ENCODE results near the gene BAHCC1.

BAHCC1 gene

DNA sequence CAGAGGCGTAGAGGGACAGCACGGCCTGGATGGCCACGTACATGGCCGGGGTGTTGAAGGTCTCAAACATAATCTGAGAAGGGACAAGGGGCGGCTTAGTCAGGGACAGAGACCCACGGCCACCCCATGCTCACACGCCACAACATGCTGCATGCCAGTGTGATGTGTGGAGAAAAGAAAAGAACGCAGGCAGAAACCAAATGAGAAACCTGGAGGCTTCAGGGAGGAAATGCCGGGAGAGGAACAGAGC lies 116.2 kb downstream of the BAHCC1 start:
- H3K9me3 ChIP-seq (ENCODE audit: control extremely low read depth in 1 of 5, control insufficient read depth in 4 of 5, insufficient read depth in 2 of 5, low read depth in 1 of 5, low read length in 4 of 5) = no peaks in the 10 kb centered on the region
- H3K27me3 ChIP-seq (replicated peaks in 2 of 5; ENCODE audit: control insufficient read depth in 4 of 5, insufficient read depth in 5 of 5, low read length in 4 of 5) = no peaks in the 10 kb centered on the region
- ChIA-PET CTCF (interaction anchor here (1.1 to 2.0 kb wide), 3 partner anchors 13 to 205 kb away, joined by 3 to 6 read pairs (median 3); no protein-coding TSS in a partner anchor), POLR2A (interaction anchor here (0.6 to 2.5 kb wide), 2 partner anchors 14 to 313 kb away, joined by 4 to 6 read pairs; no protein-coding TSS in a partner anchor)
- H3K4me3 ChIP-seq (ENCODE audit: control insufficient read depth in 1 of 7, extremely low read depth in 1 of 7, insufficient read depth in 4 of 7, low read depth in 2 of 7, low read length in 6 of 7) = peak overlapping the region; percentile 67 to 94 (median 90)
- no peak for DNase-seq
- peak overlapping the region; percentile 40 to 79 for H3K27ac ChIP-seq (ENCODE audit: insufficient read depth in 1 of 2, low read depth in 1 of 2, low read length in 2 of 2, poor library complexity in 1 of 2, severe bottlenecking in 2 of 2)
- WGBS (ENCODE audit: insufficient coverage) = 8% methylated on average over 9 of the region's 9 CpGs
- H3K4me1 ChIP-seq (ENCODE audit: control extremely low read depth in 1 of 4, control insufficient read depth in 4 of 4, insufficient read depth in 4 of 4, low read length in 3 of 4) = peaks cover 4 to 62% (median 57%) of the 10 kb centered on the region in 4 experiments
- peaks cover 0 to 36% (median 25%) of the 10 kb centered on the region in 4 experiments for H3K36me3 ChIP-seq (ENCODE audit: control insufficient read depth in 4 of 4, insufficient read depth in 4 of 4, low read length in 3 of 4)

DNA sequence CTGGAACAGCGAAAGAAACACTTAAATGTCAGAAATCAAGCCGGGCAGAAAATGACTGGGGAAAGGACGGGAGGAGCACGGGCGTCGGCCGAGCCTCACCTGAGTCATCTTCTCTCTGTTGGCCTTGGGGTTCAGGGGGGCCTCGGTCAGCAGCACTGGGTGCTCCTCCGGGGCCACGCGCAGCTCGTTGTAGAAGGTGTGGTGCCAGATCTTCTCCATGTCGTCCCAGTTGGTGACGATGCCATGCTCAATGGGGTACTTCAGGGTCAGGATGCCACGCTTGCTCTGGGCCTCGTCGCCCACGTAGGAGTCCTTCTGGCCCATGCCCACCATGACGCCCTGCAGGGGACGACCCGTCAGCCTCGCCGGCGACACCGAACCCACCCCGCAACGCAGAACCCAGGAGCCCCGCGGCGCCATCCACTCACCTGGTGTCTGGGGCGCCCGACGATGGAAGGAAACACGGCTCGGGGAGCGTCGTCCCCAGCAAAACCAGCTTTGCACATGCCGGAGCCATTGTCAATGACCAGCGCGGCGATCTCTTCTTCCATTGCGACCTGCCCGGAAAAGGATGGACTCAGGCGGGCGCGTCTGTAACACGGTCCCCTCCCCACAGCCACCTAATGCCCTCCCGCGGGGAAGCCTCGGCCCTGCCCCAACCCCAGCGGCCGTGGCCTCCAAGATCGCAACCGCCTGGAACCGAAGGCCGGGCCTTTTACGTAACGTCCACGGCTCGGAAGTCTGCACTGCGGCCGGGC lies 116.7 kb downstream of the BAHCC1 start:
- CTCF ChIA-PET = interaction anchor here (1.1 to 2.0 kb wide), 2 partner anchors 14 to 27 kb away, joined by 3 to 6 read pairs; no protein-coding TSS in a partner anchor
- no peak for DNase-seq
- peaks cover 4 to 62% (median 57%) of the 10 kb centered on the region in 4 experiments for H3K4me1 ChIP-seq (ENCODE audit: control extremely low read depth in 1 of 4, control insufficient read depth in 4 of 4, insufficient read depth in 4 of 4, low read length in 3 of 4)

DNA sequence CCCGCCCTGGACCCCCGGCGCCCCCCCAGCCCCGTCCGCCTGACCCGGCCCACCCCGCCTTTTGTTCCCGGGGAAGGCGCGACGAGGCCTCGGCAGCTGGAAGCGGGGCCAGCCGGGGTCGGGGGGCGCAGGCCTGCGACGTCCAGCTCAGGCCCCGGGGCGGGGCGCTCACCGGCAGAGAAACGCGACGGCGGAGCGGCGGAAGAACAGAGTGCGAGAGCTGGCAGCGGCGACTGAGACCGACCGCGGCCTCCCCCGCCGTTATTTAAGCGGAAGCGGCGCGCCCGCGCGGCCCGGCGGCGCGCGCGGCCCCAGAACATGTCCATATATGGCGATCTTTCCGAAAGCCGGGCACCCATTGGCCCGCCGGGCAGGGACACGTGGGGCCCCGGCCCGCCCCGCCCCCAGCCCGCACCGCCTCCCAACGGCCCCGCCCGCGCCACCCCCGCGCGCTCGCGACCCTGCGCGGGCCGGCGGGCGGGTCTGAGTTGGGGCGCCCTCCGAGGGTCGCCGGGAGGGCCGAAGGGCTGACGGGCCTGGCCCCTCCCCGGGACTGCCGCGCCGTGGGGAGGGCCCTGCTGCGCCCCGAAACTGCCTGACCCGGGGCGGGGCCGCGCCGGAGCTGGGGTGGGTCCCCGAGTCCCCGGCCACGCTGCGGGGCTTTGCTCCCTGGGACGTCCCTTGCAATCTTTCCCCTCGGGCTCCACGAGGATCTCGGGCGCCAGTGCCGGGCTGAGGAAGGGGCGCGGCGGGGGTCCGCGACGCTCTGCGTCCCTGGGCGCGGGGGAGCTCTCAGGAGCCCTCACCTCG lies 117.5 kb downstream of the BAHCC1 start, which contains the start of gene ACTG1:
Gene ACTG1 (minus strand): TSS at position 238 of the 810 bp plus-strand sequence. CDS start 445 bp downstream, outside the sequence.
- CTCF ChIA-PET = interaction anchor here (0.6 to 2.0 kb wide), 3 partner anchors 11 to 142 kb away, joined by 3 to 6 read pairs (median 5); no protein-coding TSS in a partner anchor
- H3K4me1 ChIP-seq (ENCODE audit: control extremely low read depth in 1 of 4, control insufficient read depth in 4 of 4, insufficient read depth in 4 of 4, low read length in 3 of 4) = peaks cover 4 to 62% (median 58%) of the 10 kb centered on the region in 4 experiments

More for the DNA sequence above, 116.7 kb downstream of the BAHCC1 start:
- POLR2A ChIA-PET = interaction anchor here (0.6 to 2.8 kb wide), 5 partner anchors 14 to 314 kb away, joined by 3 to 10 read pairs (median 4); partner anchors contain the start of gene BAHCC1
- no peaks in the 10 kb centered on the region for H3K27me3 ChIP-seq (replicated peaks in 2 of 5; ENCODE audit: control insufficient read depth in 4 of 5, insufficient read depth in 5 of 5, low read length in 4 of 5)
- H3K36me3 ChIP-seq (ENCODE audit: control insufficient read depth in 4 of 4, insufficient read depth in 4 of 4, low read length in 3 of 4) = peaks cover 0 to 36% (median 25%) of the 10 kb centered on the region in 4 experiments
- peak overlapping the region; percentile 40 to 79 for H3K27ac ChIP-seq (ENCODE audit: insufficient read depth in 1 of 2, low read depth in 1 of 2, low read length in 2 of 2, poor library complexity in 1 of 2, severe bottlenecking in 2 of 2)
- H3K4me3 ChIP-seq (ENCODE audit: control insufficient read depth in 1 of 7, extremely low read depth in 1 of 7, insufficient read depth in 4 of 7, low read depth in 2 of 7, low read length in 6 of 7) = peak overlapping the region; percentile 67 to 94 (median 90)
- H3K9me3 ChIP-seq (ENCODE audit: control extremely low read depth in 1 of 5, control insufficient read depth in 4 of 5, insufficient read depth in 2 of 5, low read depth in 1 of 5, low read length in 4 of 5) = no peaks in the 10 kb centered on the region
- WGBS (ENCODE audit: insufficient coverage) = under 1% methylated on average over 52 of the region's 62 CpGs

DNA sequence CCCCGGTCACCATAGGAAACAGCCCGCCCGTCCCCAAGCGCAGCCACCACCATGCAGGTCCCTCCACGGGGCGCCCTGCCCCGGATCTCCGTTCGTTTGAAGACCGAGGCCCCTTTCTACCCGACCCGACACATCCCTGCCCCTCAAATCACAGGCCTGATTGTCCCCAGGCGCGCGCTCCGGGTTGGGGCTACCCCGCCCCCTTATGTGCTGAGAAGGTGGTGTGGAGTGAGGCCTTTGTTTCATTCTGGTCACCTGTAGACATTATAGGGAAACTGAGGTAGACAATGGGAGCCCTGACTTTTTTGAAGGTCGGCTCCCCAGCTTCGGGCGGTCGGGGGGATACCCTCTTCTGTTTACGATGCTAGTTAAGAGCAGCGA lies 118.1 kb downstream of the BAHCC1 start:
- CTCF ChIA-PET = no interaction called here
- H3K9me3 ChIP-seq (ENCODE audit: control extremely low read depth in 1 of 5, control insufficient read depth in 4 of 5, insufficient read depth in 2 of 5, low read depth in 1 of 5, low read length in 4 of 5) = no peaks in the 10 kb centered on the region

More for the DNA sequence above, 117.5 kb downstream of the BAHCC1 start, which contains the start of gene ACTG1:
- POLR2A ChIA-PET = interaction anchor here (0.7 to 2.8 kb wide), 6 partner anchors 14 to 118 kb away, joined by 3 to 10 read pairs (median 4); partner anchors contain the start of gene BAHCC1
- H3K36me3 ChIP-seq (ENCODE audit: control insufficient read depth in 4 of 4, insufficient read depth in 4 of 4, low read length in 3 of 4) = peaks cover 0 to 36% (median 25%) of the 10 kb centered on the region in 4 experiments
- H3K4me3 ChIP-seq (ENCODE audit: control insufficient read depth in 1 of 7, extremely low read depth in 1 of 7, insufficient read depth in 4 of 7, low read depth in 2 of 7, low read length in 6 of 7) = peak within 1 kb of the TSS; percentile 67 to 94 (median 90)
- no peaks in the 10 kb centered on the region for H3K9me3 ChIP-seq (ENCODE audit: control extremely low read depth in 1 of 5, control insufficient read depth in 4 of 5, insufficient read depth in 2 of 5, low read depth in 1 of 5, low read length in 4 of 5)
- no peaks in the 10 kb centered on the region for H3K27me3 ChIP-seq (replicated peaks in 2 of 5; ENCODE audit: control insufficient read depth in 4 of 5, insufficient read depth in 5 of 5, low read length in 4 of 5)
- H3K27ac ChIP-seq (ENCODE audit: insufficient read depth in 1 of 2, low read depth in 1 of 2, low read length in 2 of 2, poor library complexity in 1 of 2, severe bottlenecking in 2 of 2) = peak within 1 kb of the TSS; percentile 40 to 79
- peak; percentile 88 to 95 (median 94) for DNase-seq
- WGBS (ENCODE audit: insufficient coverage) = under 1% methylated on average over 95 of the region's 111 CpGs

DNA sequence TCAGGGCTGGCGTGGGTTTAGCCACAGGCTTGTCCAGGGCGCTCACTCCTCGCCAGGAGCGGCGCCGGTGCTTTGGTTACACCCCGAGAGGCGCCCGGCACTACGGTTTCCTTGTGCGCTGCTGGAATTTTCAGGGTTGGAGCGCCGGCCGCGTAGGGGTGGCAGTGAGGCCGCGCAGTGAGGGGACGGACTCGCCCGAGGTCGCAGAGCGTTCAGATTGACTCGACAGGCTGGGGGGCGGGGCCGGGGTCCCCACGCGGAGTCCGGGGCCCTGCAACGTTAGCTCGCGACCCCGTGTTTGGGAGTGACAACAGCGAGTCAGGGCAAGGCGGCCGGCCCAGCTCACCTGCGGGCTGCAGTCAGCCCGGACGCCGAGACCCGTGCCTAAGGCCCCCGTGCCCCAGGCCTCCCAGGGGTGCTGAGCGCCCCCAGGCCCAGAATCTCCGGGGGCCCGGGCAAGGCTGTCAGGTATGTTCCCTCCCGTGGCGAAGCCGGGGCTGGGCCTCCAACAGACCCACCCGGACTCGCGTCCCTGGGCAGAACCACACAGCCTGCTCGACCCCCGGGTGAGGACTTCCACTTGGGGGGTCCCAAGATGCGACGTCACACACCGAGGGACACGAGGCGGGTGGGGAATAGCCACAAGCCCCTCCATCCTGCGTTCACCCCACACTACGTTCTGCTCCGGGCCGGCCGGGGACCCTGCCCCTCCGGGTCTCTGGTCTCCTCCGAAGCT lies 118.7 kb downstream of the BAHCC1 start:
- WGBS (ENCODE audit: insufficient coverage) = under 1% methylated on average over 57 of the region's 64 CpGs
- peak overlapping the region in 1 of 2 experiments; percentile 66 for H3K27ac ChIP-seq (ENCODE audit: insufficient read depth in 1 of 2, low read depth in 1 of 2, low read length in 2 of 2, poor library complexity in 1 of 2, severe bottlenecking in 2 of 2)
- no peaks in the 10 kb centered on the region for H3K9me3 ChIP-seq (ENCODE audit: control extremely low read depth in 1 of 5, control insufficient read depth in 4 of 5, insufficient read depth in 2 of 5, low read depth in 1 of 5, low read length in 4 of 5)
- peak in 1 of 3 donors; percentile 56 for DNase-seq
- POLR2A ChIA-PET = interaction anchor here (1.0 to 2.8 kb wide), 6 partner anchors 10 to 119 kb away, joined by 3 to 10 read pairs (median 4); partner anchors contain the start of gene BAHCC1
- H3K36me3 ChIP-seq (ENCODE audit: control insufficient read depth in 4 of 4, insufficient read depth in 4 of 4, low read length in 3 of 4) = peaks cover 0 to 32% (median 20%) of the 10 kb centered on the region in 4 experiments
- peaks cover 4 to 68% (median 62%) of the 10 kb centered on the region in 4 experiments for H3K4me1 ChIP-seq (ENCODE audit: control extremely low read depth in 1 of 4, control insufficient read depth in 4 of 4, insufficient read depth in 4 of 4, low read length in 3 of 4)
- CTCF ChIA-PET = no interaction called here
- peaks cover 0 to 6% (median 0%) of the 10 kb centered on the region in 5 experiments for H3K27me3 ChIP-seq (replicated peaks in 2 of 5; ENCODE audit: control insufficient read depth in 4 of 5, insufficient read depth in 5 of 5, low read length in 4 of 5)
- H3K4me3 ChIP-seq (ENCODE audit: control insufficient read depth in 1 of 7, extremely low read depth in 1 of 7, insufficient read depth in 4 of 7, low read depth in 2 of 7, low read length in 6 of 7) = peak overlapping the region; percentile 39 to 91 (median 66)

More for the DNA sequence above, 118.1 kb downstream of the BAHCC1 start:
- Histone ChIP-seq H3K36me3 (ENCODE audit: control insufficient read depth in 4 of 4, insufficient read depth in 4 of 4, low read length in 3 of 4) (peaks cover 0 to 36% (median 25%) of the 10 kb centered on the region in 4 experiments), H3K4me1 (ENCODE audit: control extremely low read depth in 1 of 4, control insufficient read depth in 4 of 4, insufficient read depth in 4 of 4, low read length in 3 of 4) (peaks cover 4 to 67% (median 58%) of the 10 kb centered on the region in 4 experiments), H3K4me3 (ENCODE audit: control insufficient read depth in 1 of 7, extremely low read depth in 1 of 7, insufficient read depth in 4 of 7, low read depth in 2 of 7, low read length in 6 of 7) (peak overlapping the region; percentile 39 to 91 (median 66)), H3K27ac (ENCODE audit: insufficient read depth in 1 of 2, low read depth in 1 of 2, low read length in 2 of 2, poor library complexity in 1 of 2, severe bottlenecking in 2 of 2) (peak overlapping the region in 1 of 2 experiments; percentile 66), H3K27me3 (replicated peaks in 2 of 5; ENCODE audit: control insufficient read depth in 4 of 5, insufficient read depth in 5 of 5, low read length in 4 of 5) (peaks cover 0 to under 1% (median 0%) of the 10 kb centered on the region in 5 experiments)
- peak in 2 of 3 donors; percentile 79 to 84 for DNase-seq
- POLR2A ChIA-PET = interaction anchor here (0.7 to 2.8 kb wide), 7 partner anchors 10 to 119 kb away, joined by 3 to 10 read pairs (median 3); partner anchors contain the start of gene BAHCC1
- 0% methylated on average over 15 of the region's 23 CpGs for WGBS (ENCODE audit: insufficient coverage)

DNA sequence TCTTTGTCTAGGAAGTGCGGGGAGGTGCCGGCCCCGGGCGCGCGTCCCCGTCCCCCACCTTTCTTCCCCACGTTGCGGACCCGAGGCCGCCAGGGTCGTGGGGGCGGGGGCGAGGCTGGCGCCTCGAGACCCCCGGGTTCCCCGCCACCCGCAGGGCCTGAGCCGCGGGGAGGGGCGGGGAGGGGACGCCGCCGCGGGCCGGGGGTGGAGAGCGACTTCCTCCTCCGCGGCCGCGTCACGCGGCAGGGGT lies 119.2 kb downstream of the BAHCC1 start:
- peak overlapping the region; percentile 29 to 91 (median 66) for H3K4me3 ChIP-seq (ENCODE audit: control insufficient read depth in 1 of 7, extremely low read depth in 1 of 7, insufficient read depth in 4 of 7, low read depth in 2 of 7, low read length in 6 of 7)
- POLR2A ChIA-PET = interaction anchor here (1.0 to 2.8 kb wide), 4 partner anchors 9 to 120 kb away, joined by 3 to 10 read pairs (median 4); partner anchors contain the start of gene BAHCC1
- peaks cover 4 to 68% (median 62%) of the 10 kb centered on the region in 4 experiments for H3K4me1 ChIP-seq (ENCODE audit: control extremely low read depth in 1 of 4, control insufficient read depth in 4 of 4, insufficient read depth in 4 of 4, low read length in 3 of 4)
- peaks cover 0 to 8% (median 0%) of the 10 kb centered on the region in 5 experiments for H3K27me3 ChIP-seq (replicated peaks in 2 of 5; ENCODE audit: control insufficient read depth in 4 of 5, insufficient read depth in 5 of 5, low read length in 4 of 5)
- no peaks in the 10 kb centered on the region for H3K9me3 ChIP-seq (ENCODE audit: control extremely low read depth in 1 of 5, control insufficient read depth in 4 of 5, insufficient read depth in 2 of 5, low read depth in 1 of 5, low read length in 4 of 5)
- H3K36me3 ChIP-seq (ENCODE audit: control insufficient read depth in 4 of 4, insufficient read depth in 4 of 4, low read length in 3 of 4) = peaks cover 0 to 27% (median 16%) of the 10 kb centered on the region in 4 experiments
- no peak for DNase-seq
- 0% methylated on average over 3 of the region's 34 CpGs for WGBS (ENCODE audit: insufficient coverage)
- peak overlapping the region in 1 of 2 experiments; percentile 66 for H3K27ac ChIP-seq (ENCODE audit: insufficient read depth in 1 of 2, low read depth in 1 of 2, low read length in 2 of 2, poor library complexity in 1 of 2, severe bottlenecking in 2 of 2)
- CTCF ChIA-PET = no interaction called here

Measured in common myeloid progenitor, CD34-positive (primary cell).